ENCODE results near the gene PRR14. TPM values are rescaled to one million over a fixed set of nuclear protein-coding genes. Genes with fewer than 3 reads are reported as not detected.

The PRR14 gene
- total and polyA plus RNA-seq, 2 of the 4 experiments (the other 2 are of a cell fraction), result 1.4 to 11.9 TPM

GRCh38 chr16:30645727-30646126, 5.0 kb upstream of the PRR14 start:
- 58% methylated on average over 4 of the region's 6 CpGs; no CpG with 5 or more reads in 1 of the 2 experiments for WGBS, 2 experiments (ENCODE audit: extremely low coverage in 2 of 2, insufficient read length in 1 of 2)
- Histone ChIP-seq H3K27me3 (ENCODE audit: control insufficient read depth, insufficient read depth, low read length) (no peaks in the 10 kb centered on the region), H2BK120ac (ENCODE audit: low read depth, low read length) (no peak overlapping the region), H4K91ac (ENCODE audit: insufficient read depth, low read depth, low read length) (no peak overlapping the region), H3K23ac (ENCODE audit: low read depth, low read length) (no peak overlapping the region), H2BK5ac (ENCODE audit: low read depth, low read length, poor library complexity, severe bottlenecking) (no peak overlapping the region), H3K9me1 (ENCODE audit: insufficient read depth, low read length) (peaks cover 3% of the 10 kb centered on the region; the same call in 1 of the 2 replicates), H3K27ac (ENCODE audit: insufficient read depth, low read length) (no peak overlapping the region), H3K56ac (ENCODE audit: extremely low read depth, insufficient read depth, low read length) (no peak overlapping the region), H3K4me1 (ENCODE audit: control insufficient read depth, insufficient read depth, low read length) (peaks cover 3% of the 10 kb centered on the region; the same call in 1 of the 2 replicates), H3K9me3 (ENCODE audit: control insufficient read depth, insufficient read depth, low read length) (no peaks in the 10 kb centered on the region), H3K4ac (ENCODE audit: low read depth, low read length) (no peak overlapping the region), H2BK20ac (ENCODE audit: low read depth, low read length) (no peak overlapping the region), H2BK15ac (ENCODE audit: low read depth, low read length) (no peak overlapping the region), H3K14ac (replicated peaks; ENCODE audit: low read depth, low read length) (no peak overlapping the region), H3K79me1 (ENCODE audit: low read depth in 1 of 2, low read length in 2 of 2) (no peaks in the 10 kb centered on the region; a peak in 1 of 4 replicates), H3K36me3 (ENCODE audit: control insufficient read depth, insufficient read depth, low read length) (no peaks in the 10 kb centered on the region), H2AK9ac (replicated peaks; ENCODE audit: low read depth, low read length, poor library complexity) (no peak overlapping the region), H2AK5ac (ENCODE audit: low read depth, low read length) (no peak overlapping the region), H4K20me1 (ENCODE audit: insufficient read depth, low read length) (no peaks in the 10 kb centered on the region), H3K4me3 (ENCODE audit: insufficient read depth, low read depth, low read length) (no peak overlapping the region), H3K4me2 (ENCODE audit: low read depth, low read length) (no peak overlapping the region), H4K5ac (ENCODE audit: low read depth, low read length) (no peak overlapping the region), H2AFZ (replicated peaks; ENCODE audit: low read length, poor library complexity) (no peak overlapping the region), H3K9ac (ENCODE audit: low read depth, low read length) (no peak overlapping the region), H4K8ac (ENCODE audit: low read depth in 2 of 2, low read length in 2 of 2) (no peak overlapping the region), H3K18ac (ENCODE audit: low read depth, low read length) (no peak overlapping the region)
- BruUV-seq (replicated peaks), result no TSS peak
- no peak for TF ChIP-seq RCOR1 (IDR thresholded peaks at IDR 0.05; ENCODE audit: insufficient replicate concordance, low read length)
- TF ChIP-seq RAD21 (IDR thresholded peaks at IDR 0.05; ENCODE audit: low read length), result no peak
- no peak for TF ChIP-seq MAZ (IDR thresholded peaks at IDR 0.05; ENCODE audit: borderline replicate concordance, low read depth, low read length)
- no peak for TF ChIP-seq MAFK (IDR thresholded peaks at IDR 0.05; ENCODE audit: low read depth, low read length)
- TF ChIP-seq RFX5 (IDR thresholded peaks at IDR 0.05; ENCODE audit: low read depth, low read length), result no peak
- TF ChIP-seq BHLHE40 (IDR thresholded peaks at IDR 0.05; ENCODE audit: low read depth, low read length), result no peak
- no peak for TF ChIP-seq SMC3 (IDR thresholded peaks at IDR 0.05; ENCODE audit: low read depth, low read length)
- TF ChIP-seq FOS (IDR thresholded peaks at IDR 0.05; ENCODE audit: low read depth, low read length), result no peak
- TF ChIP-seq CTCF (conservative IDR thresholded peaks at IDR 0.05; ENCODE audit: low read depth, low read length), result no peak
- no peak for TF ChIP-seq POLR2A (IDR thresholded peaks at IDR 0.05; ENCODE audit: low read depth, low read length)
- TF ChIP-seq CEBPB (IDR thresholded peaks at IDR 0.05; ENCODE audit: low read depth, low read length), result no peak
- TF ChIP-seq, protein P1, sequence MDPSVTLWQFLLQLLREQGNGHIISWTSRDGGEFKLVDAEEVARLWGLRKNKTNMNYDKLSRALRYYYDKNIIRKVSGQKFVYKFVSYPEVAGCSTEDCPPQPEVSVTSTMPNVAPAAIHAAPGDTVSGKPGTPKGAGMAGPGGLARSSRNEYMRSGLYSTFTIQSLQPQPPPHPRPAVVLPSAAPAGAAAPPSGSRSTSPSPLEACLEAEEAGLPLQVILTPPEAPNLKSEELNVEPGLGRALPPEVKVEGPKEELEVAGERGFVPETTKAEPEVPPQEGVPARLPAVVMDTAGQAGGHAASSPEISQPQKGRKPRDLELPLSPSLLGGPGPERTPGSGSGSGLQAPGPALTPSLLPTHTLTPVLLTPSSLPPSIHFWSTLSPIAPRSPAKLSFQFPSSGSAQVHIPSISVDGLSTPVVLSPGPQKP (IDR thresholded peaks at IDR 0.05; ENCODE audit: borderline replicate concordance, low read depth, low read length), result no peak
- in situ Hi-C loops (cut with MboI; ENCODE audit: low sequenced_read_pairs) (no loop called here), intact Hi-C loops (cut with micrococcal nuclease) (no loop called here), dilution Hi-C loops (cut with HindIII; ENCODE audit: low sequenced_read_pairs, unreplicated experiment) (no loop called here)
- no peak for DNase-seq
- no peak for ATAC-seq (ENCODE audit: low read depth)
- POLR2A ChIA-PET (ENCODE audit: unreplicated experiment), result no interaction called here
- CTCF ChIA-PET, result interaction anchor here (0.6 kb wide), 1 partner anchor 30 kb away, joined by 3 read pairs; no protein-coding TSS in a partner anchor
